GM12878 (cell line): ENCODE data around the gene INHBC. TPM values are rescaled to one million over a fixed set of nuclear protein-coding genes. Genes with fewer than 3 reads are reported as not detected.

Experiments
- CBX3 ChIP-seq: fragments of 200-600 bp; sonication (generic); IDR thresholded peaks from 2 replicates; pipeline ENCODE4 v1.6.1; 2016; ENCODE audit warnings: low read depth, borderline replicate concordance
- CHD4 ChIP-seq: fragments of 200-600 bp; sonication (generic); IDR thresholded peaks from 2 replicates; pipeline ENCODE4 v1.6.1; 2016; ENCODE audit warnings: mild to moderate bottlenecking
- E2F8 ChIP-seq: fragments of 450-650 bp; IDR thresholded peaks from 2 replicates; pipeline ENCODE4 v1.6.1; 2018; ENCODE audit warnings: mild to moderate bottlenecking, low read depth, moderate library complexity; ENCODE audit not compliant: partially characterized antibody
- EED ChIP-seq: sonication (generic); IDR thresholded peaks from 2 replicates; pipeline ENCODE4 v1.6.1; 2016; ENCODE audit warnings: antibody characterized with exemption, low read depth
- EP300 ChIP-seq, 2 experiments: fragments of 150-350 bp in 1 of 2; IDR thresholded peaks; 2 replicates each; pipeline ENCODE4 v1.6.1; 2011 to 2012; ENCODE audit warnings: low read depth in 2 of 2, low read length in 2 of 2, borderline replicate concordance in 1 of 2, improper control_type of control experiment in 1 of 2, inconsistent platforms in 1 of 2; ENCODE audit not compliant: control insufficient read depth in 1 of 2
- HCFC1 ChIP-seq: fragments of 150-350 bp; IDR thresholded peaks from 2 replicates; pipeline ENCODE4 v1.6.1; 2014; ENCODE audit warnings: low read length
- JUND ChIP-seq: IDR thresholded peaks from 2 replicates; pipeline ENCODE4 v1.6.1; 2012; ENCODE audit warnings: low read depth, mild to moderate bottlenecking, low read length, improper control_type of control experiment, moderate library complexity
- KLF5 ChIP-seq: fragments of 450-650 bp; IDR thresholded peaks from 2 replicates; pipeline ENCODE4 v1.6.1; 2014; ENCODE audit warnings: mild to moderate bottlenecking; ENCODE audit not compliant: partially characterized antibody
- PML ChIP-seq: IDR thresholded peaks from 2 replicates; pipeline ENCODE4 v1.6.1; 2012; ENCODE audit warnings: low read length, inconsistent platforms
- POLR2A ChIP-seq: IDR thresholded peaks from 2 replicates; pipeline ENCODE4 v1.6.1; 2011; ENCODE audit warnings: low read depth, mild to moderate bottlenecking, low read length
- RB1 ChIP-seq: fragments of 450-650 bp; formaldehyde crosslinking; IDR thresholded peaks from 2 replicates; pipeline ENCODE4 v1.6.1; 2017; ENCODE audit warnings: mild to moderate bottlenecking, borderline replicate concordance
- RBBP5 ChIP-seq: fragments of 200-600 bp; sonication (generic); conservative IDR thresholded peaks from 2 replicates; pipeline ENCODE4 v1.6.1; 2016
- RELA ChIP-seq: fragments of 450-650 bp; IDR thresholded peaks from 2 replicates; pipeline ENCODE4 v1.8.0; 2014; ENCODE audit warnings: borderline replicate concordance; ENCODE audit not compliant: partially characterized antibody
- SMARCA5 ChIP-seq: fragments of 450-650 bp; IDR thresholded peaks from 2 replicates; pipeline ENCODE4 v1.6.1; 2017; ENCODE audit warnings: mild to moderate bottlenecking
- TAF1 ChIP-seq: IDR thresholded peaks from 2 replicates; pipeline ENCODE4 v1.6.1; 2011; ENCODE audit warnings: mild to moderate bottlenecking, low read depth, low read length, borderline replicate concordance
- TARDBP ChIP-seq: IDR thresholded peaks from 2 replicates; pipeline ENCODE4 v1.6.1; 2016; ENCODE audit warnings: borderline replicate concordance
- TCF7 ChIP-seq: IDR thresholded peaks from 2 replicates; pipeline ENCODE4 v1.6.1; 2014; ENCODE audit warnings: antibody characterized with exemption, borderline replicate concordance
- YY1 ChIP-seq: IDR thresholded peaks from 2 replicates; pipeline ENCODE4 v1.6.1; 2011; ENCODE audit warnings: low read depth, mild to moderate bottlenecking, low read length
- ZNF207 ChIP-seq: fragments of 450-650 bp; IDR thresholded peaks from 2 replicates; pipeline ENCODE4 v1.6.1; 2014; ENCODE audit warnings: antibody characterized with exemption, mild to moderate bottlenecking, borderline replicate concordance
- ZSCAN29 ChIP-seq: fragments of 450-650 bp; IDR thresholded peaks from 2 replicates; pipeline ENCODE4 v1.6.1; 2017; ENCODE audit warnings: mild to moderate bottlenecking, moderate library complexity
- polyA plus RNA-seq, 11 experiments: library from polyadenylated mRNA; depleted of rRNA in 4 of 11; unstranded in 6 of 11; stranded (reverse) in 5 of 11; fragments of >200 nt; fragmentation: Nextera tagmentation in 4 of 11; fragmentation: Illumina TruSeq in 1 of 11; extraction: Ambion mirVana in 4 of 11; extraction: Trizol in 1 of 11; gene quantifications; 1 replicate in 1 of 11; 2 replicates in 10 of 11; pipeline versions ENCODE4 v1.2.1 to v1.2.3, GENCODE V29; 2011 to 2016; ENCODE audit warnings: inconsistent platforms in 2 of 11, missing spikeins in 2 of 11, low read depth in 1 of 11
- total RNA-seq, 4 experiments: library from RNA; depleted of rRNA in 3 of 4; stranded (reverse); fragments of >200 nt in 3 of 4; fragmentation: Illumina TruSeq in 1 of 4; extraction: Trizol in 1 of 4; gene quantifications; 2 replicates each; pipeline versions ENCODE4 v1.2.1 to v1.2.3, GENCODE V29; 2013 to 2021
- TF ChIP-seq, protein P1 (sequence below): fragments of 150-350 bp; IDR thresholded peaks from 2 replicates; pipeline ENCODE4 v1.6.1; 2014; ENCODE audit warnings: mild to moderate bottlenecking, low read depth, low read length
- TF ChIP-seq, protein P2 (sequence below): fragments of 450-650 bp; IDR thresholded peaks from 2 replicates; pipeline ENCODE4 v1.6.1; 2016; ENCODE audit warnings: mild to moderate bottlenecking, moderate library complexity, borderline replicate concordance
- TF ChIP-seq, protein P3 (sequence below): IDR thresholded peaks from 2 replicates; pipeline ENCODE4 v1.6.1; 2011; ENCODE audit warnings: low read depth, low read length, improper control_type of control experiment, borderline replicate concordance

INHBC gene
- total and polyA plus RNA-seq, 10 of the 15 experiments (the other 5 are each of a cell fraction or from before 2014, with no cell fraction given), result 0.04 to 0.22 (median 0.13) TPM; not detected in 5

GRCh38 chr12:57452937-57453509 lies 18.4 kb downstream of the INHBC start (continued):
- TF ChIP-seq, protein P1, sequence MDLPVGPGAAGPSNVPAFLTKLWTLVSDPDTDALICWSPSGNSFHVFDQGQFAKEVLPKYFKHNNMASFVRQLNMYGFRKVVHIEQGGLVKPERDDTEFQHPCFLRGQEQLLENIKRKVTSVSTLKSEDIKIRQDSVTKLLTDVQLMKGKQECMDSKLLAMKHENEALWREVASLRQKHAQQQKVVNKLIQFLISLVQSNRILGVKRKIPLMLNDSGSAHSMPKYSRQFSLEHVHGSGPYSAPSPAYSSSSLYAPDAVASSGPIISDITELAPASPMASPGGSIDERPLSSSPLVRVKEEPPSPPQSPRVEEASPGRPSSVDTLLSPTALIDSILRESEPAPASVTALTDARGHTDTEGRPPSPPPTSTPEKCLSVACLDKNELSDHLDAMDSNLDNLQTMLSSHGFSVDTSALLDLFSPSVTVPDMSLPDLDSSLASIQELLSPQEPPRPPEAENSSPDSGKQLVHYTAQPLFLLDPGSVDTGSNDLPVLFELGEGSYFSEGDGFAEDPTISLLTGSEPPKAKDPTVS, result no peak
- no peak for TF ChIP-seq TCF7
- no peak for TF ChIP-seq PML
- no peak for TF ChIP-seq SMARCA5
- TF ChIP-seq EED, result peak; percentile 81
- no peak for TF ChIP-seq ZSCAN29
- TF ChIP-seq EP300 (IDR thresholded peaks at IDR 0.05; ENCODE audit: borderline replicate concordance in 1 of 2, control insufficient read depth in 1 of 2, low read depth in 2 of 2, low read length in 2 of 2), result no peak
- no peak for TF ChIP-seq CHD4
- no peak for TF ChIP-seq RBBP5
- no peak for TF ChIP-seq E2F8
- TF ChIP-seq POLR2A, result no peak
- TF ChIP-seq RB1, result no peak
- TF ChIP-seq KLF5, result no peak
- TF ChIP-seq, protein P2, sequence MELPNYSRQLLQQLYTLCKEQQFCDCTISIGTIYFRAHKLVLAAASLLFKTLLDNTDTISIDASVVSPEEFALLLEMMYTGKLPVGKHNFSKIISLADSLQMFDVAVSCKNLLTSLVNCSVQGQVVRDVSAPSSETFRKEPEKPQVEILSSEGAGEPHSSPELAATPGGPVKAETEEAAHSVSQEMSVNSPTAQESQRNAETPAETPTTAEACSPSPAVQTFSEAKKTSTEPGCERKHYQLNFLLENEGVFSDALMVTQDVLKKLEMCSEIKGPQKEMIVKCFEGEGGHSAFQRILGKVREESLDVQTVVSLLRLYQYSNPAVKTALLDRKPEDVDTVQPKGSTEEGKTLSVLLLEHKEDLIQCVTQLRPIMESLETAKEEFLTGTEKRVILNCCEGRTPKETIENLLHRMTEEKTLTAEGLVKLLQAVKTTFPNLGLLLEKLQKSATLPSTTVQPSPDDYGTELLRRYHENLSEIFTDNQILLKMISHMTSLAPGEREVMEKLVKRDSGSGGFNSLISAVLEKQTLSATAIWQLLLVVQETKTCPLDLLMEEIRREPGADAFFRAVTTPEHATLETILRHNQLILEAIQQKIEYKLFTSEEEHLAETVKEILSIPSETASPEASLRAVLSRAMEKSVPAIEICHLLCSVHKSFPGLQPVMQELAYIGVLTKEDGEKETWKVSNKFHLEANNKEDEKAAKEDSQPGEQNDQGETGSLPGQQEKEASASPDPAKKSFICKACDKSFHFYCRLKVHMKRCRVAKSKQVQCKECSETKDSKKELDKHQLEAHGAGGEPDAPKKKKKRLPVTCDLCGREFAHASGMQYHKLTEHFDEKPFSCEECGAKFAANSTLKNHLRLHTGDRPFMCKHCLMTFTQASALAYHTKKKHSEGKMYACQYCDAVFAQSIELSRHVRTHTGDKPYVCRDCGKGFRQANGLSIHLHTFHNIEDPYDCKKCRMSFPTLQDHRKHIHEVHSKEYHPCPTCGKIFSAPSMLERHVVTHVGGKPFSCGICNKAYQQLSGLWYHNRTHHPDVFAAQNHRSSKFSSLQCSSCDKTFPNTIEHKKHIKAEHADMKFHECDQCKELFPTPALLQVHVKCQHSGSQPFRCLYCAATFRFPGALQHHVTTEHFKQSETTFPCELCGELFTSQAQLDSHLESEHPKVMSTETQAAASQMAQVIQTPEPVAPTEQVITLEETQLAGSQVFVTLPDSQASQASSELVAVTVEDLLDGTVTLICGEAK, result no peak
- no peak for TF ChIP-seq ZNF207
- TF ChIP-seq RELA, result peak; percentile 39
- no peak for TF ChIP-seq TARDBP
- TF ChIP-seq JUND, result no peak
- TF ChIP-seq TAF1, result no peak
- TF ChIP-seq CBX3, result no peak
- TF ChIP-seq HCFC1, result no peak
- peak; percentile 69; the same call in 1 of the 2 replicates for TF ChIP-seq YY1
- TF ChIP-seq, protein P3, sequence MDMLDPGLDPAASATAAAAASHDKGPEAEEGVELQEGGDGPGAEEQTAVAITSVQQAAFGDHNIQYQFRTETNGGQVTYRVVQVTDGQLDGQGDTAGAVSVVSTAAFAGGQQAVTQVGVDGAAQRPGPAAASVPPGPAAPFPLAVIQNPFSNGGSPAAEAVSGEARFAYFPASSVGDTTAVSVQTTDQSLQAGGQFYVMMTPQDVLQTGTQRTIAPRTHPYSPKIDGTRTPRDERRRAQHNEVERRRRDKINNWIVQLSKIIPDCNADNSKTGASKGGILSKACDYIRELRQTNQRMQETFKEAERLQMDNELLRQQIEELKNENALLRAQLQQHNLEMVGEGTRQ, result no peak
